ENCODE measurements around the gene CTDSPL. TPM values are rescaled to one million over a fixed set of nuclear protein-coding genes. Genes with fewer than 3 reads are reported as not detected.

CTDSPL gene
- total RNA-seq, 1 donor from 2014 or later, result 11.8 TPM

DNA sequence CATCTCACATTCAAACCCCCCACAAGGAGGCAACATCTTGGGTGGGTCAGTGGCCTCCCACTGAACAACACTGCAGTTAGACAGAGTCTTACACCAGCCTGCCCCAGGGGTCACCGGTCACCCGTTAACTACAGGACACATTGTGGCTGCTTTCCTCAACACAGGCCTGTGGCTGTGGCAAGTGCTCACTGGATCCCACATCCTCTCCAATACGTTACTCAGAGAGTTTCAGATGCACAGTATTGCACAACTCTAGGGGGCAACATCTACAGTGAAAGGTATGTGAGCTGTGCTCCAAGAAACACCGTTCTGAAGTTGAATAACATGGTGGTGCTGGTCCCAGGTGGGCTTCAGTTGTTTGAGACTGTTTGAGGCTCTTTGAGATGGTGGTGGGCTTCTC, 41.0 kb downstream of the CTDSPL start:
- intact Hi-C loops (cut with micrococcal nuclease), result loop anchor here (10.0 kb wide), 2 partner anchors 132 to 262 kb away; partner anchors contain the start of genes DLEC1 and OXSR1
- Mint-ChIP-seq H3K4me3 (ENCODE audit: low read depth) (peak overlapping the region; percentile 51), H3K9me3 (no peaks in the 10 kb centered on the region), H3K27me3 (ENCODE audit: low read depth) (no peaks in the 10 kb centered on the region), H3K27ac (peak overlapping the region; percentile 84), H3K4me1 (ENCODE audit: low read depth) (peaks cover 77% of the 10 kb centered on the region), H3K36me3 (ENCODE audit: low read depth) (no peaks in the 10 kb centered on the region)
- DNase-seq (ENCODE audit: low spot score), result no peak

DNA sequence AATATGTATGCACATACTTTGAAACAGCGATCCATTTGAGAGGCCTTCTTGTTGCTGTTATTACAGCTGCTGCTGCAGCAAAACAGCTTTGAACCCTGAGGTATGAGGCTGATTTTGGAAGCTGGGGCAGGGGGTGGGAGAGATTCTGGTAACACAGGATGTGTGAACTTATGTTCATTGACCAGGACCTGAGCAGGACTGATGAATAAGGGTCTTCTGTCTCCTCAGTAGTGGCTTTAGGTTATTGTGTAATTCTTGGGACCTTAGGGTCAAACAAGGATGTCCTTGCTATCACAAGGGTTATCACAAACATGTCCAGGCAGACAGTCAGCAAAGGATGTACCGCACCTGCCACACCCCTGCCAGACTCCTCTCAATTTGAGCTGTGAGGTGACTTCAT, 41.6 kb downstream of the CTDSPL start:
- no peak for DNase-seq (ENCODE audit: low spot score)
- Mint-ChIP-seq H3K9me3 (no peaks in the 10 kb centered on the region), H3K4me1 (ENCODE audit: low read depth) (peaks cover 83% of the 10 kb centered on the region), H3K4me3 (ENCODE audit: low read depth) (peak overlapping the region; percentile 8), H3K36me3 (ENCODE audit: low read depth) (no peaks in the 10 kb centered on the region), H3K27me3 (ENCODE audit: low read depth) (no peaks in the 10 kb centered on the region), H3K27ac (no peak overlapping the region)
- intact Hi-C loops (cut with micrococcal nuclease), result loop anchor here (10.0 kb wide), 2 partner anchors 131 to 261 kb away; partner anchors contain the start of genes DLEC1 and OXSR1

DNA sequence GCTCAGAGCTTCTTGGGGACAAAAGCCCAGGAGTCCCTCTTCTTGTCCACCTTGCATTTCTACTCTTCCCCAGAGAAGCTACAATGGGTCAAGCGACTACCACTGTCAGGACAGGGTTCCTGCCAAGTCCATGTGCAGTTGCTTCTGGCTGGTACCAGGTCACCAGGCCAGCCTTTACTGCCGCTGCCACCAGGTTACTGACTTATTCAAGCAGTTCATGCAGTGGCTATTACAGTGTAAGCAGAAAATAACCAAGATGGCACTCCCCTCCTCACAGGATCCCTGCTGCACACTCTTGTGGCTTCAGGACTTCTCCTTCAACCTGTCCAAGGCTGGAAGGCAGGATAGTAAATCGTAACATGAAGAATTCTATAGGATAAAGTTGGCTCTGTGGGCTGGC, 42.1 kb downstream of the CTDSPL start:
- no peak for DNase-seq (ENCODE audit: low spot score)
- intact Hi-C loops (cut with micrococcal nuclease), result loop anchor here (10.0 kb wide), 2 partner anchors 131 to 261 kb away; partner anchors contain the start of genes DLEC1 and OXSR1
- Mint-ChIP-seq H3K4me1 (ENCODE audit: low read depth) (peaks cover 85% of the 10 kb centered on the region), H3K27ac (no peak overlapping the region), H3K4me3 (ENCODE audit: low read depth) (no peak overlapping the region), H3K27me3 (ENCODE audit: low read depth) (no peaks in the 10 kb centered on the region), H3K9me3 (no peaks in the 10 kb centered on the region), H3K36me3 (ENCODE audit: low read depth) (no peaks in the 10 kb centered on the region)

DNA sequence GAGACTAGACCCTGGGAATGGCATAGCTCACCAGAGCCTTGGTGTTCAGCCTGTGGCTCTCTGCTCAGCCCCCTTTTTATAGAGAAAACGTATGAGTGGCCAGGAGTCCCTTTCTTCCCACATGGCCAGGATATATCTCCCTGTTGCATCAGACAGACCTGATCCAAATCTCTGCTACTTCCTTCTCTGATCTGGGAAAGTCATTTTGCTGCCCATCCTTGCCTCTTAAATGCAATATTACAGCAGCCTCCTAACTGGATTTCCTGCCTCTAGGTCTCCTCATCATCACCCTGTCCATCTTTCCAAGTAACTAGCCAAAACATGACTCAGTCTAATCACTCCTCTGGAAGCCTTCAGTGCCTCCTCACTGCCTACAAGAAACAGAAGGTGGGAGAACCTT, 42.9 kb downstream of the CTDSPL start:
- Mint-ChIP-seq H3K27ac (no peak overlapping the region), H3K9me3 (no peaks in the 10 kb centered on the region), H3K4me1 (ENCODE audit: low read depth) (peaks cover 79% of the 10 kb centered on the region), H3K27me3 (ENCODE audit: low read depth) (no peaks in the 10 kb centered on the region), H3K36me3 (ENCODE audit: low read depth) (no peaks in the 10 kb centered on the region), H3K4me3 (ENCODE audit: low read depth) (no peak overlapping the region)
- intact Hi-C loops (cut with micrococcal nuclease), result loop anchor here (10.0 kb wide), 2 partner anchors 130 to 260 kb away; partner anchors contain the start of genes DLEC1 and OXSR1
- DNase-seq (ENCODE audit: low spot score), result no peak

DNA sequence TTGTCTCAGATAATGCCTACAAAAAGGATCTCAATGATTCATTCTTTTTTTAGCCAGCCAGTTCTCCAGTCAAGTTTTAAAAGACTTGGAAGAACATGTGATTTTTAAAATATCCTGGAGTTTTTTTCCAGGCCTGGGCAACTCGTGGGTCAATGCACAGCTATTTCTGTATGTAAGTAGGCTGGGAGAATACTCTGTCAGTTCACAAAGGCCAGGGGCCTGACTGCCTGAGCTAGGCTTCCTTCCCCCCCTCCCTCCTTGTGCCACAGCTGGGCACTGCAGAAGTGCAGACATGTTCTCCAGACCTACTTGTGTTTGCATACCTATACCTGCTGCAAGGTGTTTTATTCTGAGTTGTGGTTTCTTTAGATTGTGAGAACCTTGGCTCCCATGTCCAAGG, 43.7 kb downstream of the CTDSPL start:
- Mint-ChIP-seq H3K36me3 (ENCODE audit: low read depth) (no peaks in the 10 kb centered on the region), H3K27ac (no peak overlapping the region), H3K4me3 (ENCODE audit: low read depth) (no peak overlapping the region), H3K27me3 (ENCODE audit: low read depth) (no peaks in the 10 kb centered on the region), H3K4me1 (ENCODE audit: low read depth) (peaks cover 73% of the 10 kb centered on the region), H3K9me3 (no peaks in the 10 kb centered on the region)
- DNase-seq (ENCODE audit: low spot score), result no peak
- intact Hi-C loops (cut with micrococcal nuclease), result loop anchor here (5.0 to 10.0 kb wide), 3 partner anchors 37 to 259 kb away; partner anchors contain the start of genes DLEC1 and OXSR1

DNA sequence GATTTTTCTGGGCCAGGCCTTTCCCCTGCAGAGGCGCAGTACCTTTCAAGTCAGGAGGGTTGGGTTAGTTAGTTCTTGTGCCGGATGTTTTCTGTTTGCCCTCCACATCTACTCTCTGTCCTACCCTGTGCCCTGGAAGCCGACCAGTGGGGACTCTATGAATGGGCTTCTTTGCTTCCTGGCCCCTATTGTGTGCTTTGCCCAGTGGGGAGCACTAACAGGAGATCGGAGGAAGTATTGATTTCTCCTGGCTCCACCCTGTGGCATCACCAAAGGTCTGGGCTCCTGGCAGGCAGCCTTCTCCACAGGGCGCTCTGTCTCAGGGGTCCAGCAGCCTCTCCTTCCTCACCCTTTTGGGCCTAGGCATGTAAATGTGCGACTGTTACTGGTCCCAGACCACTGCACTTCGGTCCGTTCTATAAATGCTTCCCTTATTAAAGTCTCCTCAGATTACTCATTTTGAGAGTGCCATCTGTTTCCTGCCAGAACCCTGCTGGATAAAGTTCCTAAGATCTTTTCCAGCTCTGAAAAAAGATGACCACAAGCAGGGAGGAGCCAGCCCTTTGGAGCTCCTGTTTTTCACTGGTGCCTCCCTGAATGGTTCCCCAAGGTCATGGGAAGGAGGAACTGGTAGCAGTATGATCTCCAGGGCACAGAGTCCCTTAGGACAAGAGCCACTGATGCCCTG, 44.5 kb downstream of the CTDSPL start:
- peak overlapping the region; percentile 44 for H3K27ac Mint-ChIP-seq
- no peaks in the 10 kb centered on the region for H3K9me3 Mint-ChIP-seq
- H3K27me3 Mint-ChIP-seq (ENCODE audit: low read depth), result no peaks in the 10 kb centered on the region
- H3K4me1 Mint-ChIP-seq (ENCODE audit: low read depth), result peaks cover 72% of the 10 kb centered on the region
- intact Hi-C loops (cut with micrococcal nuclease), result loop anchor here (2.0 to 10.0 kb wide), 4 partner anchors 36 to 259 kb away; partner anchors contain the start of genes DLEC1 and OXSR1
- H3K4me3 Mint-ChIP-seq (ENCODE audit: low read depth), result no peak overlapping the region
- no peaks in the 10 kb centered on the region for H3K36me3 Mint-ChIP-seq (ENCODE audit: low read depth)
- no peak for DNase-seq (ENCODE audit: low spot score)

DNA sequence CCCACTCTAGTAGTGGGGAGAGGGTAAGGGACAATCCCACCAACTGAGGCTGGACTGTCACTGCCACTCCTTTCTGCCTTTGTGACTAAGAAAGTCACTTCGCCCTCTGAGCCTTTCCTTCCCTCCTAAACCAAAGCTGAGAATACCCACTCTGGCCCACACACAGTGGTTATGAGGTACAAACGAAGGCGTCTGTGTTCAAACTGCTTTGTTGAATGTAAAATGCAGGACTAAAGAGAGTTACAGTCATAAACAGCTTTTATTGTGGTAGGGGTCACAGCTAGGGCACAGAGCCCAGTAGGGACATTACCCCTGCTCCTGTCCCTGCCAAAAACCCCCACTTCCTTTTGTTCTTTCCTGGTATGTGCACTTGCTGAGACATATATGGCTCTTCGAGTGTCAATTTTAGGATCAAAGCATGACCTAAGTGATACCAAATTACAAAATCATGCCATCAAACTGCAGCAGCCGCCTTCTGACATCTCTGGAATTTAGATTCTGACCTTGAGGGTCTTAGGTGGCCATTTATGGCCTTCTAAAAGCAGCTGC, 45.1 kb downstream of the CTDSPL start:
- Mint-ChIP-seq H3K36me3 (ENCODE audit: low read depth) (no peaks in the 10 kb centered on the region), H3K4me3 (ENCODE audit: low read depth) (peak overlapping the region; percentile 43), H3K9me3 (no peaks in the 10 kb centered on the region), H3K27ac (peak overlapping the region; percentile 85), H3K27me3 (ENCODE audit: low read depth) (no peaks in the 10 kb centered on the region), H3K4me1 (ENCODE audit: low read depth) (peaks cover 65% of the 10 kb centered on the region)
- intact Hi-C loops (cut with micrococcal nuclease), result loop anchor here (1.0 to 10.0 kb wide), 5 partner anchors 8 to 258 kb away; partner anchors contain the start of genes DLEC1 and OXSR1
- no peak for DNase-seq (ENCODE audit: low spot score)

DNA sequence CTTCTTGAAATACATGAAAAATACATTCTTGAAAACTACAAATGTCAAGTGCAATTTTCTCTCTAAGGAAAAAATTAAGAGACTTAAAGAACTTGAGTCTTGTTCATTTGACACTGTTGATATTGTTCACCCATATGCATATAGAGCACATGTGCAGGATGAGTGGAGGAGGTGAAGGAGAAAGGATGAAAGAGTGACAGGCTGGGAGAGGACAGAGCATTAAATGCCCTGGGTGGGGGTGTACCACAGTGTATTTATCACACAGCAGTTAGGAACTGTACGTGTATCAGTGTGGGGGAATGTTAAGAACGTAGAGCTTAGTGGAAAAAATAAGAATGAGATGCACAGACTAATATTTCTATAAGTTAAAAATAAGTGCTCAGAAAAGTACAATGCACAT, 45.7 kb downstream of the CTDSPL start:
- intact Hi-C loops (cut with micrococcal nuclease), result loop anchor here (1.0 to 10.0 kb wide), 5 partner anchors 8 to 257 kb away; partner anchors contain the start of genes DLEC1 and OXSR1

DNA sequence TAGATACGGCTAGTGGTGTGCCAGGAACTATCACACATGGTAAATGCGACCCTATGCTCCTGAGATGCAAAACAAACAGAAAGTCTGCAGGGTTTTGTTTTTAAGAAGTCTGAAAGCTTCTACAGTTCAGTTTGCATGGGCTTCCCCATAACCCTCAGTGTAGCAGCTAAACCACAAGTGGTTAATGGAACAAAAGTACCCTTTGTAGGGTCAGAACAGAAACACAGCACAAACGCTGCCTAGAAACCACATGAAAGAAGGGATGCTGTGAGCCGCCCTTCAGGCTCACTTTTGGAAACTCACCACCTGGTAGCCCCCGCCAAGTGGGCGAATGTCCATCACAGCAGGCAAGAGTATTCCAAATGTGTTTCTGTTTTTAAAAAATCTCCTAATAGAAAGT, 46.2 kb downstream of the CTDSPL start:
- DNase-seq (ENCODE audit: low spot score), result peak; percentile 46
- H3K4me3 Mint-ChIP-seq (ENCODE audit: low read depth), result peak overlapping the region; percentile 24
- no peaks in the 10 kb centered on the region for H3K36me3 Mint-ChIP-seq (ENCODE audit: low read depth)
- peaks cover 54% of the 10 kb centered on the region for H3K4me1 Mint-ChIP-seq (ENCODE audit: low read depth)
- H3K9me3 Mint-ChIP-seq, result no peaks in the 10 kb centered on the region
- peaks cover 3% of the 10 kb centered on the region for H3K27me3 Mint-ChIP-seq (ENCODE audit: low read depth)
- peak overlapping the region; percentile 85 for H3K27ac Mint-ChIP-seq
- intact Hi-C loops (cut with micrococcal nuclease), result loop anchor here (1.0 to 10.0 kb wide), 5 partner anchors 9 to 257 kb away; partner anchors contain the start of genes DLEC1 and OXSR1

More for the DNA sequence above, 45.7 kb downstream of the CTDSPL start:
- no peaks in the 10 kb centered on the region for H3K36me3 Mint-ChIP-seq (ENCODE audit: low read depth)
- DNase-seq (ENCODE audit: low spot score), result no peak
- no peaks in the 10 kb centered on the region for H3K27me3 Mint-ChIP-seq (ENCODE audit: low read depth)
- H3K4me3 Mint-ChIP-seq (ENCODE audit: low read depth), result peak overlapping the region; percentile 64
- peaks cover 60% of the 10 kb centered on the region for H3K4me1 Mint-ChIP-seq (ENCODE audit: low read depth)
- H3K27ac Mint-ChIP-seq, result peak overlapping the region; percentile 85
- no peaks in the 10 kb centered on the region for H3K9me3 Mint-ChIP-seq

DNA sequence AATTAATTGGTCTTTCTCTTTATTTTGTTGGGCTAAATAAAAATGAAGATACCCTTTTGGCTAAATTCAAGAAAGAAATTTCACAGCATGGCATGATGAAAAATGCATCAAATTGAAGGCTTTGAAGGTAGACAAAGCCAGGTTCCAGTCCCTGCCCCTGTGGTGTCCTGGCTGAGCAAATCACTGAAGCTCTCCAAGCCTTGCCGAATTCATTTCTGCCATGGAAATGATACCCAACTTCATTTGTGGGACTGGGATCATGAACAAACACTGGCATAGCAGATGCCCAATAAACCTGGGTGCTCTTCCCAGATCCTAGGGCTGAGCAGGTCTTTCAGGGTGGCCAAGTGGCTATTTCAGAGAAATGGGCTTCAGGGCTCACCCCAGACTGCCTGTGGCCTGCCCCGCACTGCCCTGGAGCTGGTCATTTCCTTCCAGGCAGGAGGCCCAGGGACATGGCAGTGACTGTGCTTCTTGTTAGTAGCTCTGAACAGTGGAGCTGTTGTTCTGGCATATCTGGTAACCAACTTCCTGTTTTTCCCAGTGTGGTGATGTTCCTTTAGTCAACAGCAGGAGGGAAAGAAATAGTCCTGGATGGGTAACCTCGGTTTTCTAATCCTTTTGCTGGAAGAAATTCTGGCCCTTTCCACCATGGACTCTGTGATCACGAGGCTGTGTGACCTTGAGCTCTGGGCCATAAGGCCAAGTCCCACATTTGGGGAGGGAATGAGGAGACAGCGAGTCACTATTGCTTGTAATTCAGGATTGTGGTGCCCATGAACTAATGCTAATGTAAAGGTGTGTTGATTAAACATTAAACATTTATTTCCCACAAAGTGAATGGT, 47.6 kb downstream of the CTDSPL start:
- no peak for DNase-seq (ENCODE audit: low spot score)
- Mint-ChIP-seq H3K4me1 (ENCODE audit: low read depth) (peaks cover 41% of the 10 kb centered on the region), H3K4me3 (ENCODE audit: low read depth) (no peak overlapping the region), H3K9me3 (no peaks in the 10 kb centered on the region), H3K27me3 (ENCODE audit: low read depth) (peaks cover 9% of the 10 kb centered on the region), H3K27ac (no peak overlapping the region), H3K36me3 (ENCODE audit: low read depth) (no peaks in the 10 kb centered on the region)
- intact Hi-C loops (cut with micrococcal nuclease), result loop anchor here (5.0 to 10.0 kb wide), 3 partner anchors 33 to 256 kb away; partner anchors contain the start of genes DLEC1 and OXSR1

DNA sequence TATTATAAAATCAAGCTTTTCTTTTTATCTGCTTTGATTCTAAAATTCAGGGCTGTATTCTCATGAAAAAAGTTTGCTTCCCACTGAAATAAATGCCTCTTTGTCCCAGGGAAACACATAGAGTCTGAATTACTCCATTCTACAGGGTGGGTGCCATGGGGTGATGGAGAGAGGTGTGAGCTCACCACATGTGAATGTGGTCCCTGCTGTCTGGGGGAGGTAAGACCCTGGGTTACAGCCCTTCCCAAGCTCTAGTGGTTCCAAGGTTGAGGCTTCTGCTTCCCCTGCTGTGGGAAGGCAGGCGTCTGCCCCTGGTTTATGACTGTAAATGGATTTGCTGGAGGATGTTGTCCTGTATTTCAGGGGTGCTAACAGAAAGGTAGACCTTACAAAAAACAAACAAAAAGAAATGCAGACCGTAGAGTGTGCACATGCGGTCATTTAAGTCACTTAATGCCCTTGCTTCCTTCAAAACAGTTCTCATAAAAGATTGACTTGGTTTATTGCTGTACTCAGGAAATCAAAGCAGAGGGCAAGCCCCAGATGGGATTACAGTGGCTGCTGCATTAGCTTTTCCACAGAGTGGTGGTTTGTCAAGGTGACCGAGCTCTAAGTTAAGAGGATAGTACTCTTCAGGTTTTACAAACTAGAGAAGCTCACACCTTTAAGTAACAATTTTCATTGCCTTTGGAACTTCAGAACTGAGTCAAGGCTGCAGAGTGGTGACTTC, 49.2 kb downstream of the CTDSPL start:
- peaks cover 32% of the 10 kb centered on the region for H3K4me1 Mint-ChIP-seq (ENCODE audit: low read depth)
- intact Hi-C loops (cut with micrococcal nuclease), result no loop called here
- no peaks in the 10 kb centered on the region for H3K36me3 Mint-ChIP-seq (ENCODE audit: low read depth)
- H3K4me3 Mint-ChIP-seq (ENCODE audit: low read depth), result no peak overlapping the region
- peaks cover 14% of the 10 kb centered on the region for H3K27me3 Mint-ChIP-seq (ENCODE audit: low read depth)
- no peak overlapping the region for H3K27ac Mint-ChIP-seq
- H3K9me3 Mint-ChIP-seq, result peaks cover 7% of the 10 kb centered on the region
- DNase-seq (ENCODE audit: low spot score), result no peak

All from activated T-helper 2 cell treated with anti-CD3 and anti-CD28 coated beads, Interferon-gamma antibody, Interleukin-2, Interleukin-4, amounts not matched to agents 10 μg/mL and 5 μg/mL and 100 μg/mL, durations not matched to agents 14 hours and 24 hours and 36 hours (primary cell).